DOHH2 (cell line): ENCODE data around the gene LRRC46.

Source experiments
- H3F3A ChIP-seq: fragments of 200-600 bp; sonication (generic), shearing (Covaris generic); 2 replicates; pipeline ENCODE4 v1.6.0; 2016; ENCODE audit warnings: antibody characterized with exemption, mild to moderate bottlenecking; ENCODE audit not compliant: control insufficient read depth, insufficient read depth
- H3K27ac ChIP-seq: fragments of 200-600 bp; sonication (generic); 2 replicates; pipeline ENCODE4 v1.5.1; 2014; ENCODE audit warnings: low read depth, mild to moderate bottlenecking, low read length, moderate library complexity
- H3K27me3 ChIP-seq: fragments of 200-600 bp; sonication (generic); 2 replicates; pipeline ENCODE4 v1.6.1; 2014; ENCODE audit warnings: mild to moderate bottlenecking, low read length, mixed read lengths; ENCODE audit not compliant: control insufficient read depth
- H3K36me3 ChIP-seq: fragments of 200-600 bp; sonication (generic); 2 replicates; pipeline ENCODE4 v1.6.1; 2014; ENCODE audit warnings: mild to moderate bottlenecking, low read length, moderate library complexity, mixed read lengths; ENCODE audit not compliant: control insufficient read depth
- H3K4me1 ChIP-seq: fragments of 200-600 bp; sonication (generic); 2 replicates; pipeline ENCODE4 v1.6.1; 2014; ENCODE audit warnings: mild to moderate bottlenecking, low read length, mixed read lengths; ENCODE audit not compliant: control insufficient read depth
- H3K4me2 ChIP-seq: fragments of 200-600 bp; sonication (generic); 2 replicates; pipeline ENCODE4 v1.6.0; 2014; ENCODE audit warnings: mild to moderate bottlenecking, low read length, moderate library complexity
- H3K4me3 ChIP-seq: fragments of 200-600 bp; sonication (generic); 2 replicates; pipeline ENCODE4 v1.5.1; 2014; ENCODE audit warnings: mild to moderate bottlenecking, low read length, mixed read lengths
- H3K79me2 ChIP-seq: fragments of 200-600 bp; sonication (generic); 2 replicates; pipeline ENCODE4 v1.6.1; 2014; ENCODE audit warnings: mild to moderate bottlenecking, low read length, mixed read lengths; ENCODE audit not compliant: control insufficient read depth
- H3K9me2 ChIP-seq: fragments of 200-600 bp; sonication (generic); replicated peaks from 2 replicates; pipeline ENCODE4 v1.6.1; 2014; ENCODE audit warnings: mild to moderate bottlenecking, low read length, mixed read lengths; ENCODE audit not compliant: control insufficient read depth
- H3K9me3 ChIP-seq: fragments of 200-600 bp; sonication (generic); 2 replicates; pipeline ENCODE4 v1.6.1; 2014; ENCODE audit warnings: antibody characterized with exemption, low read length, mixed read lengths; ENCODE audit not compliant: control insufficient read depth, insufficient read depth
- H4K20me1 ChIP-seq: fragments of 200-600 bp; sonication (generic); 2 replicates; pipeline ENCODE4 v1.6.0; 2014; ENCODE audit warnings: low read depth, mild to moderate bottlenecking, antibody characterized with exemption, low read length, moderate library complexity; ENCODE audit not compliant: control insufficient read depth, insufficient read depth
- CTCF ChIP-seq: fragments of 200-600 bp; sonication (generic); IDR thresholded peaks from one replicate; pipeline ENCODE4 v1.5.1; 2014; ENCODE audit warnings: antibody characterized with exemption, mild to moderate bottlenecking, low read depth, low read length; ENCODE audit not compliant: poor library complexity, severe bottlenecking
- EZH2phosphoT487 ChIP-seq: fragments of 200-600 bp; sonication (generic); IDR thresholded peaks from 2 replicates; pipeline ENCODE4 v1.6.1; 2017; ENCODE audit warnings: borderline replicate concordance, mild to moderate bottlenecking, antibody characterized with exemption, low read length, moderate library complexity, mixed read lengths

LRRC46 gene

GRCh38 chr17:47867813-47868533 lies 36.5 kb downstream of the LRRC46 start:
- Histone ChIP-seq H3K4me1 (peaks cover 2% of the 10 kb centered on the region), H3K27ac (no peak overlapping the region), H3F3A (no peaks in the 10 kb centered on the region), H3K79me2 (no peaks in the 10 kb centered on the region), H3K4me2 (no peak overlapping the region), H3K4me3 (no peak overlapping the region), H3K9me3 (no peaks in the 10 kb centered on the region), H4K20me1 (no peaks in the 10 kb centered on the region), H3K27me3 (peaks cover 32% of the 10 kb centered on the region), H3K9me2 (no peaks in the 10 kb centered on the region), H3K36me3 (no peaks in the 10 kb centered on the region)
- TF ChIP-seq EZH2phosphoT487 (no peak), CTCF (no peak)

GRCh38 chr17:47869114-47869513 lies 37.6 kb downstream of the LRRC46 start:
- TF ChIP-seq CTCF (no peak), EZH2phosphoT487 (no peak)
- H3K27me3 ChIP-seq = peaks cover 32% of the 10 kb centered on the region
- H3K4me2 ChIP-seq = no peak overlapping the region

GRCh38 chr17:47870056-47870455 lies 38.6 kb downstream of the LRRC46 start:
- Histone ChIP-seq H3F3A (no peaks in the 10 kb centered on the region), H3K27me3 (peaks cover 32% of the 10 kb centered on the region), H3K9me2 (no peaks in the 10 kb centered on the region), H3K79me2 (no peaks in the 10 kb centered on the region), H3K4me2 (no peak overlapping the region), H3K4me1 (peaks cover 16% of the 10 kb centered on the region), H3K27ac (no peak overlapping the region), H4K20me1 (no peaks in the 10 kb centered on the region), H3K4me3 (no peak overlapping the region), H3K9me3 (no peaks in the 10 kb centered on the region), H3K36me3 (no peaks in the 10 kb centered on the region)
- TF ChIP-seq EZH2phosphoT487 (no peak), CTCF (no peak)

More at GRCh38 chr17:47869114-47869513, 37.6 kb downstream of the LRRC46 start:
- no peaks in the 10 kb centered on the region for H3F3A ChIP-seq
- H3K36me3 ChIP-seq = no peaks in the 10 kb centered on the region
- H3K4me3 ChIP-seq = no peak overlapping the region
- no peaks in the 10 kb centered on the region for H4K20me1 ChIP-seq
- no peaks in the 10 kb centered on the region for H3K9me3 ChIP-seq
- H3K27ac ChIP-seq = no peak overlapping the region
- peaks cover 13% of the 10 kb centered on the region for H3K4me1 ChIP-seq
- no peaks in the 10 kb centered on the region for H3K79me2 ChIP-seq
- H3K9me2 ChIP-seq = no peaks in the 10 kb centered on the region
